ENCODE results near the gene MMS22L. TPM values are rescaled to one million over a fixed set of nuclear protein-coding genes. Genes with fewer than 3 reads are reported as not detected.

MMS22L gene
- total RNA-seq, 1 donor from 2014 or later: 11.5 TPM

DNA sequence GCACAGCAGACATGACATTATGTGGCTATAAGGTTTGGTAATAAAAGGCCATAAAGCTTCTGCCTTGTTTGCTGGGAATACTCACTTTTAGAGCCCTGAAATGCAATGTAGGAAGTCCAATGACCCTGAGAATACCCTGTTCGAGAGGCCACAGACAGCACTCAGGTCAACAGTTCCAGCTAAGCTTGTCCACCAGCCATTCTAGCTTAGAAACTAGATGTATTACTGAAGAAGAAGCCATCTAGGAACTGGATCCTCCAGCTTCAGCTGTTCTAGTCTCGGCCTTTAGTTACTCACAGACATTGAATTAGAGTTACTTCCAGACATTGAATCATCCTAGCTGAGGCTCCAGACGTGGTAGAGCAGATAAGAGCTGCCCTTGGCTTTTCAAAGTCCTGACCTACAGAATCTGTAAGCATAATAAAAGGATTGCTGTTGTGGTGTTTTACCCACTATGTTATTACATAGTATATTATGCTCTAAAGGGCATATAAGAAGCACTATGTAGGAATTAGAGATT lies 84.9 kb downstream of the MMS22L start:
- no peaks in the 10 kb centered on the region for H3K4me1 ChIP-seq (ENCODE audit: control insufficient read depth in 3 of 3, insufficient read depth in 3 of 3, low read length in 3 of 3)
- H3K9ac ChIP-seq (ENCODE audit: low read depth in 1 of 3, low read length in 3 of 3): no peak overlapping the region
- H3K27ac ChIP-seq (ENCODE audit: low read depth, low read length): no peak overlapping the region
- no peaks in the 10 kb centered on the region for H3K36me3 ChIP-seq (ENCODE audit: control insufficient read depth in 3 of 3, insufficient read depth in 3 of 3, low read length in 3 of 3)
- no peaks in the 10 kb centered on the region for H3K9me3 ChIP-seq (ENCODE audit: control insufficient read depth in 3 of 3, low read length in 3 of 3)
- H3K4me3 ChIP-seq (ENCODE audit: low read length in 3 of 3): no peak overlapping the region
- no peaks in the 10 kb centered on the region for H3K27me3 ChIP-seq (ENCODE audit: control insufficient read depth in 3 of 3, insufficient read depth in 3 of 3, low read length in 3 of 3)

DNA sequence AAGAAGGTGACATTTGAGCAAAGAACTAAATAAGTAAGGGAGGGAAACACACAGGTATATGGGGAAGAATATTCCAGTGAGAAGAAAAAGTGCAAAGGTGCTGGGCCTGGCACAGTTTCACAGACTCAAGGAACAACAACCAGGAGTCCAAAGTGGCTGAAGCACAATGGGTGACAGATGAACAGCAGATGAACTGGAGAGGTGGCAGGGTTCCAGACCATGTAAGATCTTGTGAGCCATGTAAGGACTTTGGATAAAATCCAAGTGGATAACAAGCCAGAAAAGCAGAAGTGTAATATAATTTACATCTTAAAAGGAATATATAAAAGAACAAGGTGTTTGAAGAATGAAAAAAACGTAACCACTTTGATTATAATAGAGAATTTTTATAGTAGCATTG lies 87.9 kb downstream of the MMS22L start:
- H3K27ac ChIP-seq (ENCODE audit: low read depth, low read length): no peak overlapping the region
- no peaks in the 10 kb centered on the region for H3K27me3 ChIP-seq (ENCODE audit: control insufficient read depth in 3 of 3, insufficient read depth in 3 of 3, low read length in 3 of 3)
- no peaks in the 10 kb centered on the region for H3K4me1 ChIP-seq (ENCODE audit: control insufficient read depth in 3 of 3, insufficient read depth in 3 of 3, low read length in 3 of 3)
- H3K4me3 ChIP-seq (ENCODE audit: low read length in 3 of 3): no peak overlapping the region
- H3K9me3 ChIP-seq (ENCODE audit: control insufficient read depth in 3 of 3, low read length in 3 of 3): no peaks in the 10 kb centered on the region
- no peaks in the 10 kb centered on the region for H3K36me3 ChIP-seq (ENCODE audit: control insufficient read depth in 3 of 3, insufficient read depth in 3 of 3, low read length in 3 of 3)
- no peak overlapping the region for H3K9ac ChIP-seq (ENCODE audit: low read depth in 1 of 3, low read length in 3 of 3)

DNA sequence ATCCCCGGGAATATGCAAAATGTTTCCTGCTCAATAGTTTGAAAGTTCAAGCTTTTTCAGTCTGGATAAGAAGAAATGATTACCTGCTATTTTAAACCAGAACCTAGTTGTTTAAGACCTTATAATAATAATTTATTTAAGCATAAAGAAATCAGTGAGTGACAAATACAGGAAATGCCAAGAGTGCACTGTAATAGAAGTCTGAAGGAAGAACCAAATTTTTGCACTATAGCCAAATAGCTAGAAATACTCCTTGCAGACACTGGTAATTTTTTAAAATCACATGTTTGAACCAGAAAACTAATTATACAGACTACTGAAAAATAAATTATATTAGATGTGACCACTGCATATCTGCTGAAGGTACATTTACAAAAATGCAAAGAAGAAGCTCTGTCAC lies 93.2 kb downstream of the MMS22L start:
- Histone ChIP-seq H3K27me3 (ENCODE audit: control insufficient read depth in 3 of 3, insufficient read depth in 3 of 3, low read length in 3 of 3) (no peaks in the 10 kb centered on the region), H3K4me1 (ENCODE audit: control insufficient read depth in 3 of 3, insufficient read depth in 3 of 3, low read length in 3 of 3) (no peaks in the 10 kb centered on the region), H3K36me3 (ENCODE audit: control insufficient read depth in 3 of 3, insufficient read depth in 3 of 3, low read length in 3 of 3) (no peaks in the 10 kb centered on the region), H3K4me3 (ENCODE audit: low read length in 3 of 3) (no peak overlapping the region), H3K27ac (ENCODE audit: low read depth, low read length) (no peak overlapping the region), H3K9ac (ENCODE audit: low read depth in 1 of 3, low read length in 3 of 3) (no peak overlapping the region), H3K9me3 (ENCODE audit: control insufficient read depth in 3 of 3, low read length in 3 of 3) (no peaks in the 10 kb centered on the region)

DNA sequence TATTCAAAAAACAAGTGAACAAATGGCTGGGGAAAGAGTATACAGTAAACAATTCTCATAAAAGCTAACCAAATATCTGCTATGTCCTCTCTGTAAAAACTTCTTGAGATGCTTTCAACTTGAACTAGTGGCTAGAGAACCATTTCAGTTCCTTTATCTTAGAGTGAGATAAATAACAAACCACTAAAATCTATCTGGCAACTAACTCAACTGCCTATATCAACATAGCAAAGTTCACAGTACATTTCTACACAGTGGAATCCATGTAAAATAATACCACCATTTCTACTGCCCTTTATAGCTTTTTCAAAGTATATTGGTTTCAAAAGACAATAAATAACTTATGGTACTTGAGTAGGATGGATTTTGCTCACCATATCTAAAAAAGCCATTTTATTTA lies 95.1 kb downstream of the MMS22L start:
- Histone ChIP-seq H3K36me3 (ENCODE audit: control insufficient read depth in 3 of 3, insufficient read depth in 3 of 3, low read length in 3 of 3) (no peaks in the 10 kb centered on the region), H3K4me1 (ENCODE audit: control insufficient read depth in 3 of 3, insufficient read depth in 3 of 3, low read length in 3 of 3) (no peaks in the 10 kb centered on the region), H3K9ac (ENCODE audit: low read depth in 1 of 3, low read length in 3 of 3) (no peak overlapping the region), H3K9me3 (ENCODE audit: control insufficient read depth in 3 of 3, low read length in 3 of 3) (no peaks in the 10 kb centered on the region), H3K27ac (ENCODE audit: low read depth, low read length) (no peak overlapping the region), H3K27me3 (ENCODE audit: control insufficient read depth in 3 of 3, insufficient read depth in 3 of 3, low read length in 3 of 3) (no peaks in the 10 kb centered on the region), H3K4me3 (ENCODE audit: low read length in 3 of 3) (no peak overlapping the region)

DNA sequence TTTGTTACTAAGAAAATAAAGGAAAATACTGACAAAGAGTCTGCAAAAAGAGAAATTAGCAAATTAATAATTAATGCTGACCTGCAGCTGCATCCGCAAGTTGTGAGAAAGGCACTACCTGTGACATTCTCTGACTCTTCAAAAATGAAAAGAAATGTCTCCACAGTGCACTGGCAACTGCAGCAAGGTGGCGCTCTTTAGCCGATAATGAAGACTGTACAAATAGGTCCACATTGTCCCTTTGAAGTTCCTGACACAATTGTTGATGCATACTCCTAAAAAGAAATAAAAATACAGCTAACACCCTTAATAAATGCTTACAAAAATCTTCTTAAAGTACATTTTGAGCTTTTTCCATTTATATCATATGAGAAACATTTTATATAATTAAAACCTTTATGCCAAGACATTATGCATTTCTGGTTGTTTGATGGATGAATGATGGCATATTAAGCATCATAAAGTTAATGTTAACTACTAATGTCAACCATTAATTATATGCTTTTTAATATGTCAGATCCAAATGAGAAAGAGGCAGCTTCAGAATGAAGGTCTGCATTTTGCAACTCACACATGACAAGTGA lies 96.5 kb downstream of the MMS22L start:
- Histone ChIP-seq H3K9ac (ENCODE audit: low read depth in 1 of 3, low read length in 3 of 3) (no peak overlapping the region), H3K4me1 (ENCODE audit: control insufficient read depth in 3 of 3, insufficient read depth in 3 of 3, low read length in 3 of 3) (no peaks in the 10 kb centered on the region), H3K27me3 (ENCODE audit: control insufficient read depth in 3 of 3, insufficient read depth in 3 of 3, low read length in 3 of 3) (no peaks in the 10 kb centered on the region), H3K9me3 (ENCODE audit: control insufficient read depth in 3 of 3, low read length in 3 of 3) (no peaks in the 10 kb centered on the region), H3K4me3 (ENCODE audit: low read length in 3 of 3) (no peak overlapping the region), H3K27ac (ENCODE audit: low read depth, low read length) (no peak overlapping the region), H3K36me3 (ENCODE audit: control insufficient read depth in 3 of 3, insufficient read depth in 3 of 3, low read length in 3 of 3) (no peaks in the 10 kb centered on the region)

DNA sequence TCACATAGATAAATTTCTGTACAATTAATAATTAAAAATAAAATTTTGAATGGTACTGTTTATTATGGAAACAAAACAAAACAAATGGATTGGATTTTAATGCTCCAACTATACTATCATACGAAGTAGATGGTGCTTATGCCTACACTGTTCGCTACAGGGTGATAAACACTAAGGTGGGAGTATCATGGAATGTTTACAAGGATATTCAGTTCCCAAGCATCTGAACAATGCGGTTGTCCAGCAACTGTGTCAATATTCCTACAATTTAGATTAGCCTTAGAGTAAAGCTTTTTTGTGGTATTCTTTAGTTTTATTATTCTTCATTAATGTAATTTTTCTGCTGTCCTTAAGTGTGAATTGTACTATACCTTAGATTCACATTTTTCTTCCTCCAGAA lies 105.1 kb downstream of the MMS22L start:
- Histone ChIP-seq H3K9me3 (ENCODE audit: control insufficient read depth in 3 of 3, low read length in 3 of 3) (no peaks in the 10 kb centered on the region), H3K9ac (ENCODE audit: low read depth in 1 of 3, low read length in 3 of 3) (no peak overlapping the region), H3K4me1 (ENCODE audit: control insufficient read depth in 3 of 3, insufficient read depth in 3 of 3, low read length in 3 of 3) (no peaks in the 10 kb centered on the region), H3K4me3 (ENCODE audit: low read length in 3 of 3) (no peak overlapping the region), H3K27me3 (ENCODE audit: control insufficient read depth in 3 of 3, insufficient read depth in 3 of 3, low read length in 3 of 3) (no peaks in the 10 kb centered on the region), H3K27ac (ENCODE audit: low read depth, low read length) (no peak overlapping the region), H3K36me3 (ENCODE audit: control insufficient read depth in 3 of 3, insufficient read depth in 3 of 3, low read length in 3 of 3) (no peaks in the 10 kb centered on the region)

DNA sequence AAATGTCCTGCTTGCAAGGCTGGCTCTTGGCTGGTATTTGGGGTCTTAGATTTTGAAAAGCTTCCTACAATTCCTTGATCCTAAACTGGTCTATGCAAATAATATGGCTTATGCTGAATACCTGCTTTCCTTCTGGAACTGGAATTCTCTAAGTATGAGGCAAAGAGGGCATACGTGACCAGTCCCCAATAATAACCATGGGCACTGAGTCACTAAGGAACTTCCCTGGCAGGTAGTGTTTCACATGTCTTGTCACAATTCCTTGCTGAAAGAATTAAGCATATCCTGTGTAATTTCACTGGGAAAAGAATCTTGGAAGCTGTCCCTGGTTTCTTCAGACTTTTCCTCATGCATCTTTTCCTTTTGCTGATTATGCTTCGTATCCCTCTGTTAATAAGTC lies 106.5 kb downstream of the MMS22L start:
- H3K27ac ChIP-seq (ENCODE audit: low read depth, low read length): no peak overlapping the region
- no peaks in the 10 kb centered on the region for H3K9me3 ChIP-seq (ENCODE audit: control insufficient read depth in 3 of 3, low read length in 3 of 3)
- H3K4me1 ChIP-seq (ENCODE audit: control insufficient read depth in 3 of 3, insufficient read depth in 3 of 3, low read length in 3 of 3): no peaks in the 10 kb centered on the region
- no peak overlapping the region for H3K4me3 ChIP-seq (ENCODE audit: low read length in 3 of 3)
- H3K27me3 ChIP-seq (ENCODE audit: control insufficient read depth in 3 of 3, insufficient read depth in 3 of 3, low read length in 3 of 3): no peaks in the 10 kb centered on the region
- H3K9ac ChIP-seq (ENCODE audit: low read depth in 1 of 3, low read length in 3 of 3): no peak overlapping the region
- H3K36me3 ChIP-seq (ENCODE audit: control insufficient read depth in 3 of 3, insufficient read depth in 3 of 3, low read length in 3 of 3): no peaks in the 10 kb centered on the region

DNA sequence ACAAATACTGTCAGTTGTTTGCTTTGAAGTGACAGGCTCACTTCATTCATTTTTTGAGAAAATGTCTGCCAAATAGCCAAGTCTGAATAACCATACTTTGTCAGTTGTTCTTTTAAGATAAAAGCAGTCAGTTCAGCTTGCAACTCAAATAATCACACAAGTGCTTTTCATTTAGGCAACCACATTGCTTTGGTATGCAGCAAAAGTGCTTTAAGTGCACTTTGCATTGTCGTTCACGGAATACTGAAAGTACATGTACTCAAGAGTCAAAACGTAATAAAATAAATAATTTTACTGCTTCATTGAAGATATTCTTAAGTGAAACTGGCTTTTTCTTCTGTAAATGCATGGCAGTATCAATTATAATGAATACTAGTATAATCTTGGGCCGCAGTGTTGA lies 107.2 kb downstream of the MMS22L start:
- Histone ChIP-seq H3K4me1 (ENCODE audit: control insufficient read depth in 3 of 3, insufficient read depth in 3 of 3, low read length in 3 of 3) (no peaks in the 10 kb centered on the region), H3K27ac (ENCODE audit: low read depth, low read length) (no peak overlapping the region), H3K36me3 (ENCODE audit: control insufficient read depth in 3 of 3, insufficient read depth in 3 of 3, low read length in 3 of 3) (no peaks in the 10 kb centered on the region), H3K9ac (ENCODE audit: low read depth in 1 of 3, low read length in 3 of 3) (no peak overlapping the region), H3K27me3 (ENCODE audit: control insufficient read depth in 3 of 3, insufficient read depth in 3 of 3, low read length in 3 of 3) (no peaks in the 10 kb centered on the region), H3K4me3 (ENCODE audit: low read length in 3 of 3) (no peak overlapping the region), H3K9me3 (ENCODE audit: control insufficient read depth in 3 of 3, low read length in 3 of 3) (no peaks in the 10 kb centered on the region)

DNA sequence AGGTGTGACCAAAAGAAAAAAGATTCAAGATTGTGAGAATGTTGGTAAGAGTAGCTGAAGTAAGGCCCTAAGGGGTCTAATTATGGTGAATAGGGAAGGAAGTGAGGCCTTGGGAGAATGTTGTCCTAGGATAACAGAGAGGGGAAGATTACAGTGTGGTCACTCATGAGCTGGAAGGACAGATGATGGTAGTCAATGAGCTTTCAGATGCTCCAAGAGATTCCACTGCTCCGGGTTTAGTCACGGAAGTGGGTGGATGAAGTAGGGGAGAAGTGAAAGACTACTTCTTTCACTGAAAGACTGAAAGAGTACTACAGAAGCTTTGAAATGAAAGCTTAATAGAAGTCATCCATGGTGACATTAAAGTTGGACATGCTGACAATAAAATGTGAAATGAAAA lies 108.5 kb downstream of the MMS22L start:
- H3K9ac ChIP-seq (ENCODE audit: low read depth in 1 of 3, low read length in 3 of 3): no peak overlapping the region
- H3K27me3 ChIP-seq (ENCODE audit: control insufficient read depth in 3 of 3, insufficient read depth in 3 of 3, low read length in 3 of 3): no peaks in the 10 kb centered on the region
- no peak overlapping the region for H3K4me3 ChIP-seq (ENCODE audit: low read length in 3 of 3)
- no peaks in the 10 kb centered on the region for H3K9me3 ChIP-seq (ENCODE audit: control insufficient read depth in 3 of 3, low read length in 3 of 3)
- H3K27ac ChIP-seq (ENCODE audit: low read depth, low read length): no peak overlapping the region
- H3K4me1 ChIP-seq (ENCODE audit: control insufficient read depth in 3 of 3, insufficient read depth in 3 of 3, low read length in 3 of 3): no peaks in the 10 kb centered on the region
- H3K36me3 ChIP-seq (ENCODE audit: control insufficient read depth in 3 of 3, insufficient read depth in 3 of 3, low read length in 3 of 3): no peaks in the 10 kb centered on the region

DNA sequence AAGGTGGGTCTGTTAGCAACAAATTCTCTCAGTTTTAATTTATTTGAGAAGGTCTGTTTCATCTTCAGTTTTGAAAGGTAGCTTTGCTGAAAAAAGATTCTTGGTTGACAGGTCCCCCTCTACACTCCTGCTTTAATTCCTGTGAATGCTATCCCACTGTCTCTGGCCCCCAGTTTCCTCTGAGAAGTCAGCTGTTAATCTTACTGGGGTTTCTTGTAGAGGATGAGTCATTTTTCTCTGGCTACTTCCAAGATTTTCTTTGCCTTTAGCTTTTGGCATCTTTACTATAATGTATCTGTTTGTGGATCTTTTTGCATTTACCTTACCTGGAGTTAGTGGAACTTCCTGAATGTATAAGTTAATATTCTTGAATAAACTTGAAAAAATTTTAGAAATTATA lies 122.7 kb downstream of the MMS22L start:
- Histone ChIP-seq H3K27ac (ENCODE audit: low read depth, low read length) (no peak overlapping the region), H3K9ac (ENCODE audit: low read depth in 1 of 3, low read length in 3 of 3) (no peak overlapping the region), H3K9me3 (ENCODE audit: control insufficient read depth in 3 of 3, low read length in 3 of 3) (peaks cover 0 to 3% (median 0%) of the 10 kb centered on the region in 3 donors), H3K27me3 (ENCODE audit: control insufficient read depth in 3 of 3, insufficient read depth in 3 of 3, low read length in 3 of 3) (no peaks in the 10 kb centered on the region), H3K4me3 (ENCODE audit: low read length in 3 of 3) (no peak overlapping the region), H3K4me1 (ENCODE audit: control insufficient read depth in 3 of 3, insufficient read depth in 3 of 3, low read length in 3 of 3) (no peaks in the 10 kb centered on the region), H3K36me3 (ENCODE audit: control insufficient read depth in 3 of 3, insufficient read depth in 3 of 3, low read length in 3 of 3) (no peaks in the 10 kb centered on the region)
